ENCODE data around the gene ZNF25. TPM values are rescaled to one million over a fixed set of nuclear protein-coding genes. Genes with fewer than 3 reads are reported as not detected.

ZNF25 gene
- total and polyA plus RNA-seq, 4 donors = 0.93 to 2.8 (median 1.7) TPM

- H3K36me3 ChIP-seq (ENCODE audit: control insufficient read depth in 4 of 4, insufficient read depth in 3 of 4, low read depth in 1 of 4, low read length in 3 of 4) = peaks cover 0 to 1% (median 0%) of the 10 kb centered on the region in 4 donors
- no peak overlapping the region for H3K9ac ChIP-seq (ENCODE audit: low read depth in 1 of 2, low read length in 2 of 2)
- 77% methylated on average over 3 of the region's 3 CpGs for WGBS
- DNase-seq (ENCODE audit: low spot score) = no peak
- TF ChIP-seq YY1 (IDR thresholded peaks at IDR 0.05) (no peak), JUND (IDR thresholded peaks at IDR 0.05) (no peak), EGR1 (IDR thresholded peaks at IDR 0.05; ENCODE audit: low read depth in 2 of 2) (no peak), HNF4A (conservative IDR thresholded peaks at IDR 0.05) (no peak), REST (IDR thresholded peaks at IDR 0.05) (no peak)
- H3K4me3 ChIP-seq (ENCODE audit: low read depth in 1 of 3, low read length in 3 of 3) = no peak overlapping the region
- peaks cover 4 to 12% (median 7%) of the 10 kb centered on the region in 4 donors for H3K4me1 ChIP-seq (ENCODE audit: control insufficient read depth in 4 of 4, insufficient read depth in 4 of 4, low read length in 3 of 4)
- H3K27ac ChIP-seq (ENCODE audit: low read depth in 1 of 2, low read length in 2 of 2) = no peak overlapping the region
- no peaks in the 10 kb centered on the region for H3K9me3 ChIP-seq (ENCODE audit: control insufficient read depth in 4 of 4, low read length in 3 of 4)
- no peaks in the 10 kb centered on the region for H3K27me3 ChIP-seq (ENCODE audit: control insufficient read depth in 4 of 4, insufficient read depth in 4 of 4, low read length in 3 of 4)
Measured at GRCh38 chr10:38007991-38008390, 31.5 kb upstream of the ZNF25 start.

GRCh38 chr10:38007551-38007950 lies 31.1 kb upstream of the ZNF25 start:
- no peak for DNase-seq (ENCODE audit: low spot score)
- no peaks in the 10 kb centered on the region for H3K27me3 ChIP-seq (ENCODE audit: control insufficient read depth in 4 of 4, insufficient read depth in 4 of 4, low read length in 3 of 4)
- H3K9me3 ChIP-seq (ENCODE audit: control insufficient read depth in 4 of 4, low read length in 3 of 4) = no peaks in the 10 kb centered on the region
- no peak overlapping the region for H3K4me3 ChIP-seq (ENCODE audit: low read depth in 1 of 3, low read length in 3 of 3)
- peaks cover 4 to 12% (median 7%) of the 10 kb centered on the region in 4 donors for H3K4me1 ChIP-seq (ENCODE audit: control insufficient read depth in 4 of 4, insufficient read depth in 4 of 4, low read length in 3 of 4)
- no peak for TF ChIP-seq TAF1 (conservative IDR thresholded peaks at IDR 0.05)
- TF ChIP-seq YY1 (IDR thresholded peaks at IDR 0.05) = no peak
- no peak for TF ChIP-seq NR2F2 (IDR thresholded peaks at IDR 0.05)
- no peak for TF ChIP-seq SP1 (IDR thresholded peaks at IDR 0.05)
- no peak for TF ChIP-seq FOXA1 (IDR thresholded peaks at IDR 0.05)
- no peak for TF ChIP-seq ATF3 (IDR thresholded peaks at IDR 0.05)
- H3K27ac ChIP-seq (ENCODE audit: low read depth in 1 of 2, low read length in 2 of 2) = no peak overlapping the region
- H3K9ac ChIP-seq (ENCODE audit: low read depth in 1 of 2, low read length in 2 of 2) = no peak overlapping the region
- H3K36me3 ChIP-seq (ENCODE audit: control insufficient read depth in 4 of 4, insufficient read depth in 3 of 4, low read depth in 1 of 4, low read length in 3 of 4) = peaks cover 0 to 1% (median 0%) of the 10 kb centered on the region in 4 donors

GRCh38 chr10:38003588-38003987 lies 27.1 kb upstream of the ZNF25 start:
- no peak for DNase-seq (ENCODE audit: low spot score)
- TF ChIP-seq NR2F2 (IDR thresholded peaks at IDR 0.05) (no peak), HNF4G (IDR thresholded peaks at IDR 0.05) (no peak), EGR1 (IDR thresholded peaks at IDR 0.05; ENCODE audit: low read depth in 2 of 2) (no peak), REST (IDR thresholded peaks at IDR 0.05) (no peak), CTCF (IDR thresholded peaks at IDR 0.05; ENCODE audit: low read depth, low read length, missing input control) (no peak), RAD21 (IDR thresholded peaks at IDR 0.05) (no peak)
- TF ChIP-seq, protein P1, sequence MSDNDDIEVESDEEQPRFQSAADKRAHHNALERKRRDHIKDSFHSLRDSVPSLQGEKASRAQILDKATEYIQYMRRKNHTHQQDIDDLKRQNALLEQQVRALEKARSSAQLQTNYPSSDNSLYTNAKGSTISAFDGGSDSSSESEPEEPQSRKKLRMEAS (IDR thresholded peaks at IDR 0.05) = no peak
- Histone ChIP-seq H3K27me3 (ENCODE audit: control insufficient read depth in 4 of 4, insufficient read depth in 4 of 4, low read length in 3 of 4) (no peaks in the 10 kb centered on the region), H3K4me1 (ENCODE audit: control insufficient read depth in 4 of 4, insufficient read depth in 4 of 4, low read length in 3 of 4) (no peaks in the 10 kb centered on the region), H3K36me3 (ENCODE audit: control insufficient read depth in 4 of 4, insufficient read depth in 3 of 4, low read depth in 1 of 4, low read length in 3 of 4) (no peaks in the 10 kb centered on the region), H3K4me3 (ENCODE audit: low read depth in 1 of 3, low read length in 3 of 3) (no peak overlapping the region), H3K9me3 (ENCODE audit: control insufficient read depth in 4 of 4, low read length in 3 of 4) (no peaks in the 10 kb centered on the region), H3K9ac (ENCODE audit: low read depth in 1 of 2, low read length in 2 of 2) (no peak overlapping the region), H3K27ac (ENCODE audit: low read depth in 1 of 2, low read length in 2 of 2) (no peak overlapping the region)
- 98% methylated on average over 1 of the region's 1 CpG for WGBS

Measured in liver (tissue), 9 donors.